Body of pancreas (tissue), 4 donors: Measurements from ENCODE around the gene AFG1L.

Experiments used
- POLR2A ChIP-seq, 3 donors: fragments of 450-650 bp; IDR thresholded peaks; one replicate each; pipeline ENCODE4 v1.6.1; 2016; ENCODE audit warnings: antibody characterized with exemption in 3 of 3, mild to moderate bottlenecking in 2 of 3
- TF ChIP-seq, protein P1 (sequence below), 7 experiments: fragments of 450-650 bp in 4 of 7; fragments of 200-600 bp in 3 of 7; sonication (generic) in 3 of 7; IDR thresholded peaks; one replicate each; pipeline ENCODE4 v1.5.1; 2016 to 2019; ENCODE audit warnings: antibody characterized with exemption in 7 of 7

DNA sequence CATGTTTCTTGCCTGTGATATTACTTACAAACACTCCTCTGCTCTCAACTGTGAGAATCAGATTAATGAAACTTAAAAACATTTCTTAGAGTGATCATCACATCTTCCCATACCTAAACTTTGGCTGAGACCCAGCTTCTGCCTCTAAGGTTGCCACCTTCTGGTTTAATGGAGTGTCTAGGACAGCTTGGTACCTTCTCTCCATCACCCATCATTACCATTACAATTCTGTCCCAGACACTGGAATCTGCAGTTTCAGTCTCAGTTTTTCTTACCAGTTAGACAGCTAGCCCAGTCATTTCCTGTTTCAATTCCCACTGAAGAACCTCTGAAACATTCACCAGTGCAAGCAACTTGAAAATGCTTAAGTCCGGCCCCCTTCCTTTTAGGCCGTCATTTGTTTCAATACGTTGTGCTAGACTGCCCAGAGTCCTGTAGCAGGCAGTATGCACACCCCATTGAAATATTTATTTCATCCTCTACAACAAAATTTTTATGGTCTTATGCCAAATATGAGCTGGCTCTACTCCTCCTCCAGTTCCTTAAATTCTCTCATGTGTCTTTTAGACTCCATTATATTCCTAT lies 158.8 kb downstream of the AFG1L start:
- TF ChIP-seq, protein P1, sequence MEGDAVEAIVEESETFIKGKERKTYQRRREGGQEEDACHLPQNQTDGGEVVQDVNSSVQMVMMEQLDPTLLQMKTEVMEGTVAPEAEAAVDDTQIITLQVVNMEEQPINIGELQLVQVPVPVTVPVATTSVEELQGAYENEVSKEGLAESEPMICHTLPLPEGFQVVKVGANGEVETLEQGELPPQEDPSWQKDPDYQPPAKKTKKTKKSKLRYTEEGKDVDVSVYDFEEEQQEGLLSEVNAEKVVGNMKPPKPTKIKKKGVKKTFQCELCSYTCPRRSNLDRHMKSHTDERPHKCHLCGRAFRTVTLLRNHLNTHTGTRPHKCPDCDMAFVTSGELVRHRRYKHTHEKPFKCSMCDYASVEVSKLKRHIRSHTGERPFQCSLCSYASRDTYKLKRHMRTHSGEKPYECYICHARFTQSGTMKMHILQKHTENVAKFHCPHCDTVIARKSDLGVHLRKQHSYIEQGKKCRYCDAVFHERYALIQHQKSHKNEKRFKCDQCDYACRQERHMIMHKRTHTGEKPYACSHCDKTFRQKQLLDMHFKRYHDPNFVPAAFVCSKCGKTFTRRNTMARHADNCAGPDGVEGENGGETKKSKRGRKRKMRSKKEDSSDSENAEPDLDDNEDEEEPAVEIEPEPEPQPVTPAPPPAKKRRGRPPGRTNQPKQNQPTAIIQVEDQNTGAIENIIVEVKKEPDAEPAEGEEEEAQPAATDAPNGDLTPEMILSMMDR (IDR thresholded peaks at IDR 0.05): no peak
- no peak for TF ChIP-seq POLR2A (IDR thresholded peaks at IDR 0.05)
